Liver (tissue), 3 donors: ENCODE measurements around the gene GNE.

Experiments
- EGR1 ChIP-seq, 2 donors: IDR thresholded peaks; 2 replicates each; pipeline ENCODE4 v1.6.1; 2016 to 2018; ENCODE audit warnings: antibody characterized with exemption in 2 of 2, low read depth in 2 of 2
- FOXA2 ChIP-seq: IDR thresholded peaks from 2 replicates; pipeline ENCODE4 v1.6.1; 2016; ENCODE audit warnings: antibody characterized with exemption
- JUND ChIP-seq, 2 donors: IDR thresholded peaks; 2 replicates each; pipeline ENCODE4 v1.6.1; 2016; ENCODE audit warnings: antibody characterized with exemption in 2 of 2
- NR2F2 ChIP-seq: IDR thresholded peaks from 2 replicates; pipeline ENCODE4 v1.6.1; 2016; ENCODE audit warnings: antibody characterized with exemption
- RAD21 ChIP-seq, 2 donors: IDR thresholded peaks; 2 replicates each; pipeline ENCODE4 v1.6.1; 2016; ENCODE audit warnings: antibody characterized with exemption in 2 of 2, mild to moderate bottlenecking in 2 of 2
- SP1 ChIP-seq: IDR thresholded peaks from 2 replicates; pipeline ENCODE4 v1.6.1; 2018; ENCODE audit warnings: antibody characterized with exemption, mild to moderate bottlenecking
- TF ChIP-seq, protein P1 (sequence below): fragments of 150-350 bp; IDR thresholded peaks from 2 replicates; pipeline ENCODE4 v1.5.1; 2017; ENCODE audit warnings: improper control_type of control experiment, low read depth, low read length; ENCODE audit not compliant: missing input control
- TF ChIP-seq, protein P2 (sequence below): IDR thresholded peaks from 2 replicates; pipeline ENCODE4 v1.6.1; 2016; ENCODE audit warnings: antibody characterized with exemption
- TF ChIP-seq, protein P3 (sequence below): IDR thresholded peaks from 2 replicates; pipeline ENCODE4 v1.6.1; 2016; ENCODE audit warnings: antibody characterized with exemption, mild to moderate bottlenecking
- TF ChIP-seq, protein P4 (sequence below): IDR thresholded peaks from 2 replicates; pipeline ENCODE4 v1.6.1; 2016; ENCODE audit warnings: antibody characterized with exemption
- TF ChIP-seq, protein P5 (sequence below): IDR thresholded peaks from 2 replicates; pipeline ENCODE4 v1.6.1; 2016; ENCODE audit warnings: antibody characterized with exemption
- donor health status: healthy.
- donor health status: healthy.

DNA sequence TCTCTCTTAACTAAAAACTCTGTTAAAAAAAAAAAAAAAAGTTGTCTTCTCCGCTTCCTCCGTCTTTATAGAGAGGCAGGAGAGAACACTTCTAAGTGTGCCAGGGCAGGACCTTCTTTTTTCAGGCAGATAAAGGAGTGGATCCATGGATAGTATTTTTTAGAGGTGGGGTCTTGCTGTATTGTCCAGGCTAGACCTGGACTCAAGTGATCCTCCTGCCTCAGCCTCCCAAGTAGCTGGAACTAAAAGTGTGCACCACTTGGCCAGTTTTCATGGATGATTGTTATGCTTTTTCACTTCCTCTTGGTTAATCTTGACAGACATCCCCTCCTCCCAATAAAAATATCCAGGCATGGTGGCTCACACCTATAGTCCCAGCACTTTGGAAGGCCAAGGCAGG lies 20.0 kb upstream of the GNE start:
- TF ChIP-seq, protein P1, sequence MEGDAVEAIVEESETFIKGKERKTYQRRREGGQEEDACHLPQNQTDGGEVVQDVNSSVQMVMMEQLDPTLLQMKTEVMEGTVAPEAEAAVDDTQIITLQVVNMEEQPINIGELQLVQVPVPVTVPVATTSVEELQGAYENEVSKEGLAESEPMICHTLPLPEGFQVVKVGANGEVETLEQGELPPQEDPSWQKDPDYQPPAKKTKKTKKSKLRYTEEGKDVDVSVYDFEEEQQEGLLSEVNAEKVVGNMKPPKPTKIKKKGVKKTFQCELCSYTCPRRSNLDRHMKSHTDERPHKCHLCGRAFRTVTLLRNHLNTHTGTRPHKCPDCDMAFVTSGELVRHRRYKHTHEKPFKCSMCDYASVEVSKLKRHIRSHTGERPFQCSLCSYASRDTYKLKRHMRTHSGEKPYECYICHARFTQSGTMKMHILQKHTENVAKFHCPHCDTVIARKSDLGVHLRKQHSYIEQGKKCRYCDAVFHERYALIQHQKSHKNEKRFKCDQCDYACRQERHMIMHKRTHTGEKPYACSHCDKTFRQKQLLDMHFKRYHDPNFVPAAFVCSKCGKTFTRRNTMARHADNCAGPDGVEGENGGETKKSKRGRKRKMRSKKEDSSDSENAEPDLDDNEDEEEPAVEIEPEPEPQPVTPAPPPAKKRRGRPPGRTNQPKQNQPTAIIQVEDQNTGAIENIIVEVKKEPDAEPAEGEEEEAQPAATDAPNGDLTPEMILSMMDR, result no peak
- TF ChIP-seq NR2F2, result no peak
- TF ChIP-seq RAD21 (IDR thresholded peaks at IDR 0.05), result no peak
- no peak for TF ChIP-seq FOXA2
- TF ChIP-seq, protein P2, sequence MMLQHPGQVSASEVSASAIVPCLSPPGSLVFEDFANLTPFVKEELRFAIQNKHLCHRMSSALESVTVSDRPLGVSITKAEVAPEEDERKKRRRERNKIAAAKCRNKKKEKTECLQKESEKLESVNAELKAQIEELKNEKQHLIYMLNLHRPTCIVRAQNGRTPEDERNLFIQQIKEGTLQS, result no peak
- TF ChIP-seq, protein P3, sequence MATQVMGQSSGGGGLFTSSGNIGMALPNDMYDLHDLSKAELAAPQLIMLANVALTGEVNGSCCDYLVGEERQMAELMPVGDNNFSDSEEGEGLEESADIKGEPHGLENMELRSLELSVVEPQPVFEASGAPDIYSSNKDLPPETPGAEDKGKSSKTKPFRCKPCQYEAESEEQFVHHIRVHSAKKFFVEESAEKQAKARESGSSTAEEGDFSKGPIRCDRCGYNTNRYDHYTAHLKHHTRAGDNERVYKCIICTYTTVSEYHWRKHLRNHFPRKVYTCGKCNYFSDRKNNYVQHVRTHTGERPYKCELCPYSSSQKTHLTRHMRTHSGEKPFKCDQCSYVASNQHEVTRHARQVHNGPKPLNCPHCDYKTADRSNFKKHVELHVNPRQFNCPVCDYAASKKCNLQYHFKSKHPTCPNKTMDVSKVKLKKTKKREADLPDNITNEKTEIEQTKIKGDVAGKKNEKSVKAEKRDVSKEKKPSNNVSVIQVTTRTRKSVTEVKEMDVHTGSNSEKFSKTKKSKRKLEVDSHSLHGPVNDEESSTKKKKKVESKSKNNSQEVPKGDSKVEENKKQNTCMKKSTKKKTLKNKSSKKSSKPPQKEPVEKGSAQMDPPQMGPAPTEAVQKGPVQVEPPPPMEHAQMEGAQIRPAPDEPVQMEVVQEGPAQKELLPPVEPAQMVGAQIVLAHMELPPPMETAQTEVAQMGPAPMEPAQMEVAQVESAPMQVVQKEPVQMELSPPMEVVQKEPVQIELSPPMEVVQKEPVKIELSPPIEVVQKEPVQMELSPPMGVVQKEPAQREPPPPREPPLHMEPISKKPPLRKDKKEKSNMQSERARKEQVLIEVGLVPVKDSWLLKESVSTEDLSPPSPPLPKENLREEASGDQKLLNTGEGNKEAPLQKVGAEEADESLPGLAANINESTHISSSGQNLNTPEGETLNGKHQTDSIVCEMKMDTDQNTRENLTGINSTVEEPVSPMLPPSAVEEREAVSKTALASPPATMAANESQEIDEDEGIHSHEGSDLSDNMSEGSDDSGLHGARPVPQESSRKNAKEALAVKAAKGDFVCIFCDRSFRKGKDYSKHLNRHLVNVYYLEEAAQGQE, result no peak
- no peak for TF ChIP-seq EGR1 (IDR thresholded peaks at IDR 0.05; ENCODE audit: low read depth in 2 of 2)
- TF ChIP-seq, protein P4, sequence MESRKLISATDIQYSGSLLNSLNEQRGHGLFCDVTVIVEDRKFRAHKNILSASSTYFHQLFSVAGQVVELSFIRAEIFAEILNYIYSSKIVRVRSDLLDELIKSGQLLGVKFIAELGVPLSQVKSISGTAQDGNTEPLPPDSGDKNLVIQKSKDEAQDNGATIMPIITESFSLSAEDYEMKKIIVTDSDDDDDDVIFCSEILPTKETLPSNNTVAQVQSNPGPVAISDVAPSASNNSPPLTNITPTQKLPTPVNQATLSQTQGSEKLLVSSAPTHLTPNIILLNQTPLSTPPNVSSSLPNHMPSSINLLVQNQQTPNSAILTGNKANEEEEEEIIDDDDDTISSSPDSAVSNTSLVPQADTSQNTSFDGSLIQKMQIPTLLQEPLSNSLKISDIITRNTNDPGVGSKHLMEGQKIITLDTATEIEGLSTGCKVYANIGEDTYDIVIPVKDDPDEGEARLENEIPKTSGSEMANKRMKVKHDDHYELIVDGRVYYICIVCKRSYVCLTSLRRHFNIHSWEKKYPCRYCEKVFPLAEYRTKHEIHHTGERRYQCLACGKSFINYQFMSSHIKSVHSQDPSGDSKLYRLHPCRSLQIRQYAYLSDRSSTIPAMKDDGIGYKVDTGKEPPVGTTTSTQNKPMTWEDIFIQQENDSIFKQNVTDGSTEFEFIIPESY, result no peak
- TF ChIP-seq, protein P5, sequence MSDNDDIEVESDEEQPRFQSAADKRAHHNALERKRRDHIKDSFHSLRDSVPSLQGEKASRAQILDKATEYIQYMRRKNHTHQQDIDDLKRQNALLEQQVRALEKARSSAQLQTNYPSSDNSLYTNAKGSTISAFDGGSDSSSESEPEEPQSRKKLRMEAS, result no peak
- no peak for TF ChIP-seq SP1
- no peak for TF ChIP-seq JUND (IDR thresholded peaks at IDR 0.05)
